GM12874 (cell line): ENCODE results near the gene OAS3.

ENCODE experiments used
- CTCF ChIP-seq: IDR thresholded peaks from 2 replicates; pipeline ENCODE4 v1.5.1; 2011; ENCODE audit warnings: low read depth, mild to moderate bottlenecking, control low read depth, low read length, moderate library complexity; ENCODE audit not compliant: insufficient read depth

Gene OAS3

GRCh38 chr12:112913038-112913688, 25.1 kb upstream of the OAS3 start:
- no peak for TF ChIP-seq CTCF

DNA sequence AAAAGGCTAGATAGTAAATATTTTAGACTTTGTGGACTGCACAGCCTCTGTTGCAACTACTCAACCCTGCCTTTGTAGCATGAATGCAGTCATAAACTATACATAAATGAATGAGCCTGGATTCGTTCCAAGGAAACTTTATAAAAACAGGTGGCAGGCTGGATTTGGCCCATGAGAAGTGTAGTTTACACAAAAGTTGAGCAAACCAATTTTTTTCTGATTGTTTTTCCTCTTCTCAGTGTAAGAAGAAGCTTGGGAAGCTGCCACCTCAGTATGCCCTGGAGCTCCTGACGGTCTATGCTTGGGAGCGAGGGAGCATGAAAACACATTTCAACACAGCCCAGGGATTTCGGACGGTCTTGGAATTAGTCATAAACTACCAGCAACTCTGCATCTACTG, 22.0 kb upstream of the OAS3 start:
- TF ChIP-seq CTCF, result no peak

- no peak for TF ChIP-seq CTCF
Measured at GRCh38 chr12:112919121-112919520, 19.2 kb upstream of the OAS3 start.

GRCh38 chr12:112924986-112925385, 13.3 kb upstream of the OAS3 start:
- no peak for TF ChIP-seq CTCF

GRCh38 chr12:112927475-112927874, 10.8 kb upstream of the OAS3 start:
- TF ChIP-seq CTCF, result no peak

DNA sequence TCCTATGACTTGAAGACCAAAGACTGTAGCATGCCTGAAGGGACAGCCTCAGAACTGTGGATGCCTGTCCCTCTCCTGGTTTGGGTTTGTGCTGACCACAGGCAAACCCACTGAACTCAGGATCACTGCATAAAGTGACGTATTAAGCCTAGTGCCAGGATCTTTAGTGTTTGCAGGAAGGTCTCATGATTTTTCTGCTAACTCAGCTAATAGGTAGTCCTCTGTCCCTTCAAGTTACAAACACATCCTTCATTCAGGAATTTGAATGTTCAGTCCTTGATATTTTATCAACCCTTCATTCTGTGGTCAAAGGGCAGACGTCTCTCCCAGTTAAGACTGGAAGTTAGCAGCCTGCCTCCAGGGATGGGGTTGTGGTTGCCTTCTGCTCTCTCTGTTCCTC, 10.3 kb upstream of the OAS3 start:
- no peak for TF ChIP-seq CTCF

GRCh38 chr12:112928978-112929377, 9.3 kb upstream of the OAS3 start:
- TF ChIP-seq CTCF, result 0 out of 2 replicates have a peak, but pooled peaks have one; percentile 12
